Measurements from ENCODE around the gene DYNLT3.

GRCh38 chrX:37888010-37888409 is 40.6 kb upstream of the DYNLT3 start:
- no peak for TF ChIP-seq CTCF (IDR thresholded peaks at IDR 0.05)
- TF ChIP-seq POLR2A (IDR thresholded peaks at IDR 0.05): no peak

All from breast epithelium (tissue), 3 donors.